Caki2 (cell line): Measurements from ENCODE around the gene ALOX15B. TPM values are rescaled to one million over a fixed set of nuclear protein-coding genes. Genes with fewer than 3 reads are reported as not detected.
A peak's percentile ranks its signal among the peaks of the same experiment; 100 is the strongest.

Source experiments
- DNase-seq: peaks from one replicate; pipeline ENCODE4 v3.0.0-alpha.2; 2015; ENCODE audit warnings: low read depth
- in situ Hi-C: cut with HindIII; loops from 2 replicates; pipeline ENCODE4 v1.10.0; 2016; ENCODE audit warnings: low sequenced_read_pairs, low pct_unique_long_range_greater_than_20kb, mixed read lengths
- total RNA-seq: library from RNA; depleted of rRNA; stranded (reverse); fragments of >200 nt; shearing (Covaris generic); gene quantifications from 2 replicates; pipeline ENCODE4 v1.2.3, GENCODE V29; 2014; ENCODE audit warnings: low replicate concordance; rRNA removed

The ALOX15B gene
- total RNA-seq, result not detected in 2 replicates

GRCh38 chr17:8038954-8039610, at the start of gene ALOX15B:
ALOX15B (plus strand) TSS chr17:8039059; CDS start chr17:8039156, 97 bp downstream.
- no peak for DNase-seq
- in situ Hi-C loops, result no loop called here

- DNase-seq, result peak; percentile 71
- in situ Hi-C loops, result no loop called here
Measured at GRCh38 chr17:7989781-7990655, 48.8 kb upstream of the ALOX15B start.

- DNase-seq, result no peak
- in situ Hi-C loops, result no loop called here
Measured at GRCh38 chr17:7992516-7992915, 46.3 kb upstream of the ALOX15B start.

- DNase-seq, result peak; percentile 16
- in situ Hi-C loops, result no loop called here
Measured at GRCh38 chr17:7992924-7993323, 45.9 kb upstream of the ALOX15B start.

GRCh38 chr17:7993972-7994589, 44.8 kb upstream of the ALOX15B start:
- DNase-seq, result no peak
- in situ Hi-C loops, result no loop called here

GRCh38 chr17:7995724-7996123, 43.1 kb upstream of the ALOX15B start:
- DNase-seq, result no peak
- in situ Hi-C loops, result no loop called here

- DNase-seq, result no peak
- in situ Hi-C loops, result no loop called here
Measured at GRCh38 chr17:7997186-7997585, 41.7 kb upstream of the ALOX15B start.

- DNase-seq, result no peak
- in situ Hi-C loops, result no loop called here
Measured at GRCh38 chr17:8001976-8002720, 36.7 kb upstream of the ALOX15B start, which contains the start of gene GUCY2D. GUCY2D (plus strand) TSS chr17:8002615; CDS start chr17:8003048, 433 bp downstream.

- in situ Hi-C loops, result no loop called here
- no peak for DNase-seq
Measured at GRCh38 chr17:8002721-8003593, 35.9 kb upstream of the ALOX15B start.

- DNase-seq, result no peak
- in situ Hi-C loops, result no loop called here
Measured at GRCh38 chr17:8003594-8004181, 35.2 kb upstream of the ALOX15B start.

GRCh38 chr17:8004899-8005298, 34.0 kb upstream of the ALOX15B start:
- in situ Hi-C loops, result no loop called here
- no peak for DNase-seq

GRCh38 chr17:8005357-8005756, 33.5 kb upstream of the ALOX15B start:
- no peak for DNase-seq
- in situ Hi-C loops, result no loop called here

- peak; percentile 25 for DNase-seq
- in situ Hi-C loops, result no loop called here
Measured at GRCh38 chr17:8005967-8006730, 32.7 kb upstream of the ALOX15B start.

- no peak for DNase-seq
- in situ Hi-C loops, result no loop called here
Measured at GRCh38 chr17:8006836-8007680, 31.8 kb upstream of the ALOX15B start.

- DNase-seq, result no peak
- in situ Hi-C loops, result no loop called here
Measured at GRCh38 chr17:8007836-8008235, 31.0 kb upstream of the ALOX15B start.
